Ovary (tissue), 3 donors: ENCODE measurements around the gene AQP5.

Experiments used
- EP300 ChIP-seq: sonication (generic); formaldehyde crosslinking; IDR thresholded peaks from one replicate; pipeline ENCODE4 v1.6.1; 2017; ENCODE audit warnings: antibody characterized with exemption
- TF ChIP-seq, protein P1 (sequence below), 3 donors: fragments of 450-650 bp in 2 of 3; fragments of 200-600 bp in 1 of 3; IDR thresholded peaks; one replicate each; pipeline versions ENCODE4 v1.5.1 to v1.8.0; 2016 to 2022; ENCODE audit warnings: antibody characterized with exemption in 3 of 3, mild to moderate bottlenecking in 1 of 3
- donor health status: DM: no; HTN: no; CAD: no.

DNA sequence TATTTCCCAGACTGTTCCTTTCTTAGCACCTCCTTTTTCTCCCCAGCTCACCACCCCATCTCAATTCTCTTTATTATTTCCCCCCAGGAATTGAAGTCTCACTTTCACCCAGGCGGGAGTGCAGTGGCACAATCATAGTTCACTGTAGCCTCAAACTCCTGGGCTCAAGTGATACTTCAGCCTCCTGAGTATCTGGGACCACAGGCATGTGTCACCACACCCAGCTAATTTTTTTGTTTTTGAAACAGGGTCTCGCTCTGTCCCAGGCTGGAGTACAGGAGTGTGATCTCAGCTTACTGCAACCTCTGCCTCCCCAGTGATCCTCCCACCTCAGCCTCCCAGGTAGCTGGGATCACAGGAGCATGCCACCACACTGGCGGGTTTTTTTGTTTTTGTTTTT lies 52.7 kb downstream of the AQP5 start:
- no peak for TF ChIP-seq EP300
- TF ChIP-seq, protein P1, sequence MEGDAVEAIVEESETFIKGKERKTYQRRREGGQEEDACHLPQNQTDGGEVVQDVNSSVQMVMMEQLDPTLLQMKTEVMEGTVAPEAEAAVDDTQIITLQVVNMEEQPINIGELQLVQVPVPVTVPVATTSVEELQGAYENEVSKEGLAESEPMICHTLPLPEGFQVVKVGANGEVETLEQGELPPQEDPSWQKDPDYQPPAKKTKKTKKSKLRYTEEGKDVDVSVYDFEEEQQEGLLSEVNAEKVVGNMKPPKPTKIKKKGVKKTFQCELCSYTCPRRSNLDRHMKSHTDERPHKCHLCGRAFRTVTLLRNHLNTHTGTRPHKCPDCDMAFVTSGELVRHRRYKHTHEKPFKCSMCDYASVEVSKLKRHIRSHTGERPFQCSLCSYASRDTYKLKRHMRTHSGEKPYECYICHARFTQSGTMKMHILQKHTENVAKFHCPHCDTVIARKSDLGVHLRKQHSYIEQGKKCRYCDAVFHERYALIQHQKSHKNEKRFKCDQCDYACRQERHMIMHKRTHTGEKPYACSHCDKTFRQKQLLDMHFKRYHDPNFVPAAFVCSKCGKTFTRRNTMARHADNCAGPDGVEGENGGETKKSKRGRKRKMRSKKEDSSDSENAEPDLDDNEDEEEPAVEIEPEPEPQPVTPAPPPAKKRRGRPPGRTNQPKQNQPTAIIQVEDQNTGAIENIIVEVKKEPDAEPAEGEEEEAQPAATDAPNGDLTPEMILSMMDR (IDR thresholded peaks at IDR 0.05), result no peak
